ENCODE results near the gene NLGN1. TPM values are rescaled to one million over a fixed set of nuclear protein-coding genes. Genes with fewer than 3 reads are reported as not detected.
A peak's percentile ranks its signal among the peaks of the same experiment; 100 is the strongest.

Gene NLGN1
- total and polyA plus RNA-seq, 2 experiments from 2014 or later = 14.3 to 20.1 TPM

- Histone ChIP-seq H3F3A (ENCODE audit: insufficient read depth) (no peaks in the 10 kb centered on the region), H3K27me3 (replicated peaks; ENCODE audit: insufficient read depth) (no peaks in the 10 kb centered on the region), H3K4me1 (ENCODE audit: insufficient read depth) (peaks cover 16% of the 10 kb centered on the region), H3K36me3 (ENCODE audit: low read depth) (no peaks in the 10 kb centered on the region), H2AFZ (no peak overlapping the region), H3K27ac (no peak overlapping the region), H3K4me2 (ENCODE audit: unreplicated experiment) (no peak overlapping the region), H3K9ac (no peak overlapping the region), H3K9me3 (ENCODE audit: low read depth) (no peaks in the 10 kb centered on the region), H3K79me2 (ENCODE audit: insufficient read depth) (no peaks in the 10 kb centered on the region), H3K4me3 (no peak overlapping the region), H3K9me2 (ENCODE audit: insufficient read depth) (no peaks in the 10 kb centered on the region), H4K20me1 (ENCODE audit: insufficient read depth) (no peaks in the 10 kb centered on the region)
- in situ Hi-C loops (cut with MboI) = no loop called here
- no peak for DNase-seq
- TF ChIP-seq EZH2phosphoT487 (IDR thresholded peaks at IDR 0.05; ENCODE audit: insufficient read depth, low read depth) (no peak), EZH2 (IDR thresholded peaks at IDR 0.05; ENCODE audit: insufficient read depth, poor library complexity, severe bottlenecking) (no peak)
- 89 to 94% methylated on average over 2 of the region's 2 CpGs for WGBS, 2 experiments (ENCODE audit: low coverage in 1 of 2, low lambda C conversion rate in 2 of 2, missing lambda C conversion rate in 2 of 2)
Measured at GRCh38 chr3:174094669-174095068, 697.1 kb downstream of the NLGN1 start.

- TF ChIP-seq EZH2 (IDR thresholded peaks at IDR 0.05; ENCODE audit: insufficient read depth, poor library complexity, severe bottlenecking) (no peak), EZH2phosphoT487 (IDR thresholded peaks at IDR 0.05; ENCODE audit: insufficient read depth, low read depth) (no peak)
- no peaks in the 10 kb centered on the region for H3F3A ChIP-seq (ENCODE audit: insufficient read depth)
- no peaks in the 10 kb centered on the region for H3K9me3 ChIP-seq (ENCODE audit: low read depth)
- no peaks in the 10 kb centered on the region for H3K27me3 ChIP-seq (replicated peaks; ENCODE audit: insufficient read depth)
- no peak for DNase-seq
- H3K4me3 ChIP-seq = no peak overlapping the region
- H3K9me2 ChIP-seq (ENCODE audit: insufficient read depth) = no peaks in the 10 kb centered on the region
- H3K27ac ChIP-seq = no peak overlapping the region
- WGBS, 2 experiments (ENCODE audit: low coverage in 1 of 2, low lambda C conversion rate in 2 of 2, missing lambda C conversion rate in 2 of 2) = 71 to 72% methylated on average over 3 of the region's 3 CpGs
- peaks cover 4% of the 10 kb centered on the region; the same call in 1 of the 2 replicates for H3K4me1 ChIP-seq (ENCODE audit: insufficient read depth)
- no peaks in the 10 kb centered on the region for H3K79me2 ChIP-seq (ENCODE audit: insufficient read depth)
- H3K36me3 ChIP-seq (ENCODE audit: low read depth) = no peaks in the 10 kb centered on the region
- in situ Hi-C loops (cut with MboI) = no loop called here
- H2AFZ ChIP-seq = no peak overlapping the region
- no peak overlapping the region for H3K4me2 ChIP-seq (ENCODE audit: unreplicated experiment)
- H3K9ac ChIP-seq = no peak overlapping the region
- no peaks in the 10 kb centered on the region for H4K20me1 ChIP-seq (ENCODE audit: insufficient read depth)
Measured at GRCh38 chr3:174097686-174098085, 700.1 kb downstream of the NLGN1 start.

GRCh38 chr3:174098746-174099145 is 701.2 kb downstream of the NLGN1 start:
- TF ChIP-seq EZH2phosphoT487 (IDR thresholded peaks at IDR 0.05; ENCODE audit: insufficient read depth, low read depth) (no peak), EZH2 (IDR thresholded peaks at IDR 0.05; ENCODE audit: insufficient read depth, poor library complexity, severe bottlenecking) (no peak)
- no peak overlapping the region for H3K27ac ChIP-seq
- in situ Hi-C loops (cut with MboI) = no loop called here
- H3K4me2 ChIP-seq (ENCODE audit: unreplicated experiment) = no peak overlapping the region
- H3K4me1 ChIP-seq (ENCODE audit: insufficient read depth) = peaks cover 4% of the 10 kb centered on the region; the same call in 1 of the 2 replicates
- no peaks in the 10 kb centered on the region for H3K27me3 ChIP-seq (replicated peaks; ENCODE audit: insufficient read depth)
- no peaks in the 10 kb centered on the region for H3F3A ChIP-seq (ENCODE audit: insufficient read depth)
- no peak overlapping the region for H3K9ac ChIP-seq
- H3K9me2 ChIP-seq (ENCODE audit: insufficient read depth) = no peaks in the 10 kb centered on the region
- no peaks in the 10 kb centered on the region for H3K36me3 ChIP-seq (ENCODE audit: low read depth)
- H3K79me2 ChIP-seq (ENCODE audit: insufficient read depth) = no peaks in the 10 kb centered on the region
- DNase-seq = peak; percentile 4
- no peaks in the 10 kb centered on the region for H4K20me1 ChIP-seq (ENCODE audit: insufficient read depth)
- 96% methylated on average over 2 of the region's 2 CpGs for WGBS, 2 experiments (ENCODE audit: low coverage in 1 of 2, low lambda C conversion rate in 2 of 2, missing lambda C conversion rate in 2 of 2)
- H3K4me3 ChIP-seq = no peak overlapping the region
- H2AFZ ChIP-seq = no peak overlapping the region
- no peaks in the 10 kb centered on the region for H3K9me3 ChIP-seq (ENCODE audit: low read depth)

- no peak for DNase-seq
- Histone ChIP-seq H3K9me3 (ENCODE audit: low read depth) (no peaks in the 10 kb centered on the region), H3K4me3 (no peak overlapping the region), H3K9ac (no peak overlapping the region), H3K9me2 (ENCODE audit: insufficient read depth) (no peaks in the 10 kb centered on the region), H4K20me1 (ENCODE audit: insufficient read depth) (no peaks in the 10 kb centered on the region), H3K36me3 (ENCODE audit: low read depth) (no peaks in the 10 kb centered on the region), H3K4me1 (ENCODE audit: insufficient read depth) (peaks cover 4% of the 10 kb centered on the region; the same call in 1 of the 2 replicates), H2AFZ (no peak overlapping the region), H3F3A (ENCODE audit: insufficient read depth) (no peaks in the 10 kb centered on the region), H3K27ac (no peak overlapping the region), H3K79me2 (ENCODE audit: insufficient read depth) (no peaks in the 10 kb centered on the region), H3K27me3 (replicated peaks; ENCODE audit: insufficient read depth) (no peaks in the 10 kb centered on the region), H3K4me2 (ENCODE audit: unreplicated experiment) (no peak overlapping the region)
- TF ChIP-seq EZH2phosphoT487 (IDR thresholded peaks at IDR 0.05; ENCODE audit: insufficient read depth, low read depth) = no peak
- no peak for TF ChIP-seq EZH2 (IDR thresholded peaks at IDR 0.05; ENCODE audit: insufficient read depth, poor library complexity, severe bottlenecking)
- in situ Hi-C loops (cut with MboI) = no loop called here
- 94 to 95% methylated on average over 5 of the region's 5 CpGs for WGBS, 2 experiments (ENCODE audit: low coverage in 1 of 2, low lambda C conversion rate in 2 of 2, missing lambda C conversion rate in 2 of 2)
Measured at GRCh38 chr3:174099724-174100123, 702.2 kb downstream of the NLGN1 start.

GRCh38 chr3:174100744-174101143 is 703.2 kb downstream of the NLGN1 start:
- H2AFZ ChIP-seq = no peak overlapping the region
- no peaks in the 10 kb centered on the region for H3K9me3 ChIP-seq (ENCODE audit: low read depth)
- TF ChIP-seq EZH2phosphoT487 (IDR thresholded peaks at IDR 0.05; ENCODE audit: insufficient read depth, low read depth) (no peak), EZH2 (IDR thresholded peaks at IDR 0.05; ENCODE audit: insufficient read depth, poor library complexity, severe bottlenecking) (no peak)
- H3F3A ChIP-seq (ENCODE audit: insufficient read depth) = no peaks in the 10 kb centered on the region
- no peak overlapping the region for H3K4me2 ChIP-seq (ENCODE audit: unreplicated experiment)
- no peaks in the 10 kb centered on the region for H3K79me2 ChIP-seq (ENCODE audit: insufficient read depth)
- no peaks in the 10 kb centered on the region for H3K36me3 ChIP-seq (ENCODE audit: low read depth)
- no peak overlapping the region for H3K4me3 ChIP-seq
- no peak overlapping the region for H3K27ac ChIP-seq
- no peaks in the 10 kb centered on the region for H4K20me1 ChIP-seq (ENCODE audit: insufficient read depth)
- H3K4me1 ChIP-seq (ENCODE audit: insufficient read depth) = peaks cover 4% of the 10 kb centered on the region; the same call in 1 of the 2 replicates
- H3K27me3 ChIP-seq (replicated peaks; ENCODE audit: insufficient read depth) = no peaks in the 10 kb centered on the region
- peak; percentile 17 for DNase-seq
- H3K9me2 ChIP-seq (ENCODE audit: insufficient read depth) = no peaks in the 10 kb centered on the region
- WGBS, 2 experiments (ENCODE audit: low coverage in 1 of 2, low lambda C conversion rate in 2 of 2, missing lambda C conversion rate in 2 of 2) = 86 to 88% methylated on average over 2 of the region's 2 CpGs
- in situ Hi-C loops (cut with MboI) = no loop called here
- H3K9ac ChIP-seq = no peak overlapping the region

Measured in GM23248 (cell line).